HL-60/S4 treated with phorbol 12-myristate 13-acetate at 8.2 ng/mL for 4 days and 3 days (cell line): ENCODE data around the gene LRRFIP1.
"Not testable (repeated sequence)": the region's sequence is repeated elsewhere in the genome, so short reads cannot be mapped to it uniquely, and the experiment has no call there.

Source experiments
- in situ Hi-C: fragments of 300-500 bp; cut with MboI; formaldehyde crosslinking; loops from 2 replicates; pipeline ENCODE4 v1.15.0; 2022; ENCODE audit warnings: low sequenced_read_pairs

LRRFIP1 gene

GRCh38 chr2:237627441-237628246 lies at the start of gene LRRFIP1:
TSS of gene LRRFIP1 (plus strand) at chr2:237627587. CDS start at chr2:237627645, 58 bp downstream.
- in situ Hi-C loops, result no loop called here

- in situ Hi-C loops, result loop anchor here (10.0 kb wide), 2 partner anchors 63 to 167 kb away; no protein-coding TSS in a partner anchor
Observed at GRCh38 chr2:237577956-237578870, 49.2 kb upstream of the LRRFIP1 start.

GRCh38 chr2:237581326-237581725 lies 46.1 kb upstream of the LRRFIP1 start:
- in situ Hi-C loops, result no loop called here

GRCh38 chr2:237581751-237582746 lies 45.3 kb upstream of the LRRFIP1 start:
- in situ Hi-C loops, result no loop called here

- in situ Hi-C loops, result no loop called here
Observed at GRCh38 chr2:237583385-237584295, 43.7 kb upstream of the LRRFIP1 start.

GRCh38 chr2:237585590-237586221 lies 41.7 kb upstream of the LRRFIP1 start:
- in situ Hi-C loops, result no loop called here

GRCh38 chr2:237588044-237588696 lies 39.2 kb upstream of the LRRFIP1 start:
- in situ Hi-C loops, result no loop called here

- in situ Hi-C loops, result no loop called here
Observed at GRCh38 chr2:237590272-237591140, 36.9 kb upstream of the LRRFIP1 start, which contains the start of gene RAB17. TSS of gene RAB17 (minus strand) at chr2:237590734. CDS start at chr2:237586154, 4,580 bp downstream.

GRCh38 chr2:237591141-237591881 lies 36.1 kb upstream of the LRRFIP1 start:
- in situ Hi-C loops, result no loop called here

- in situ Hi-C loops, result no loop called here
Observed at GRCh38 chr2:237592425-237592980, 34.9 kb upstream of the LRRFIP1 start.

- in situ Hi-C loops, result no loop called here
Observed at GRCh38 chr2:237593036-237593435, 34.4 kb upstream of the LRRFIP1 start.

GRCh38 chr2:237593596-237594320 lies 33.6 kb upstream of the LRRFIP1 start:
- in situ Hi-C loops, result no loop called here

- in situ Hi-C loops, result no loop called here
Observed at GRCh38 chr2:237594514-237594871, 32.9 kb upstream of the LRRFIP1 start.

GRCh38 chr2:237595829-237596519 lies 31.4 kb upstream of the LRRFIP1 start:
- in situ Hi-C loops, result not testable (repeated sequence)

- in situ Hi-C loops, result no loop called here
Observed at GRCh38 chr2:237596520-237597195, 30.7 kb upstream of the LRRFIP1 start.
